ENCODE data around the gene KIRREL3.

KIRREL3 gene

GRCh38 chr11:127000291-127000968 is at the start of gene KIRREL3:
Gene KIRREL3 (minus strand): TSS chr11:127000770.
- no peak for DNase-seq

GRCh38 chr11:127050186-127050585 is 49.6 kb upstream of the KIRREL3 start:
- DNase-seq, result no peak

- DNase-seq, result no peak
Measured at GRCh38 chr11:127049486-127049885, 48.9 kb upstream of the KIRREL3 start.

DNA sequence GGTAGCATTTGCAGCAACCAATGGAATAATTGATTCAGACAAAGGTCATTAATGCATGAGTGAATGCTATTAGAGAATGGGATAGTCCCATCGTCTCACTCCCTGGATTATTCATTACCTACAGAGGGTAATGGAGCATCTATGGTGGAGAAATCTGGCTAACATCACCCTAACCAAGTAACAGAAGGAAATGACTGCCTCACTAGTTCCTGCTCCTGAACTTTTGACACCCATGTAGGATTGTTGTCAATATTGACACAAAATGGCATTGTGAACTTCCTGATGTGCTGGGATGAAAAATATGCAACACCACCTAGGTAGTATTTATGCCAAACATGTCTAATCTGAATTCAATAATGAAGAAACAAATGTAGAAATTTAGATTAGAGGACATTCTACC is 44.0 kb upstream of the KIRREL3 start:
- DNase-seq, result no peak

DNA sequence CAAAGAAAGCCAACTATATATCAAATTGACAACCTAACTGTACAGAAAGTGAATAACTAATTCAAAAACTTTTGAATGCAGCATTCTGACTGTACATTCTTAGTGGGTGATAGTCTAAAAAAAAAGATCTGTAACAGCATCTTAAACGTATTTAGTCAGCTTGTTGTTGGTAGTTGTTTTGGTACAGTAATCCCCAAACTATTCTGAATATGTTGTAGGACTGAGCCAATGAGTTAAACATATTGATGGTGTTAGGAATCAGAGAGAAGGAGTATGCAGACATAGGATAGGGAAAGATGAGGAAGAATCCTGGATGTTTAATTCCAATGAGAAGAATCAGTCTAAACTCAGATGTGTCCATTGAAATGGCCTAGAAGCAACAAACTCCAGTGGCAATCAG is 41.9 kb upstream of the KIRREL3 start:
- DNase-seq, result no peak

GRCh38 chr11:127039591-127039990 is 39.0 kb upstream of the KIRREL3 start:
- no peak for DNase-seq

- DNase-seq, result no peak
Measured at GRCh38 chr11:127037596-127037995, 37.0 kb upstream of the KIRREL3 start.

DNA sequence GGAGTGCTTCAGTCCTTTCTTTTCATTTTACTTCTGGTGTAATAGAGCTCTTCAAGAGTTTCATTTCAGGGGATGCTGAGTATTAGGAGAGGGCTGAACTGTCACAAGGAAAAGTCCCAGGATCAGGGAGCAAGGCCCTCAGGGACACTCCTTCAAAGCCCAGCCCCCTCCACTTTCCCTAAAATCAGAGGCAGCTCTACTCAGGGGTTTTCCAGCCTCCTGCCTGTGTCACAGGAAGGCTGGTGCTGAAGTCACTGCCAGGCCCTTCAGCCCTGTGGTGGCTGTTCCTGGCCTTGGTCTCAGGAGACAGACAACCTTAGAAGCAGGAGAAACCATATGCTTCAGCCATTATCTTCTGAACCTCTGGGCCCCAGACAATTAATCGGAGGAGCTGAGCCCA is 36.4 kb upstream of the KIRREL3 start:
- no peak for DNase-seq

DNA sequence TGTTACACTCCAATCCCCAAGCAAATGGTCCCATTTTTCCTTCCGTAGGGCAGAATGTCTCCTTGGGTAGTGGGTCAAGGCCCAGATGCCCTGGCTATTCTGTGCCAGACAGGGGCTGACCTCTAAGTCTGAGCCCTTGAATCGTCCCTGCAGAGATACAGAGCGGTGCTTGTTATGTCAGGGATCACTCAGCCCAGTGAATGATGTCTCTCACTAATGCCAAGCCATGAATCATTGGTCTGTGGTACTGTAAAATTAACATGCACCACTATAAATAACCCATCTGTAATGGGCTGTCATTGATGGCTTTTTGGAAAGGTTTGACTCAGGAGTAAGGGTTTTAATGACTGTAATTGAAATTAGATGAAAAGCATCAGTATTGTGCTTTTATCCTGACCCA is 35.3 kb upstream of the KIRREL3 start:
- DNase-seq, result no peak

GRCh38 chr11:127034973-127035372 is 34.4 kb upstream of the KIRREL3 start:
- no peak for DNase-seq

DNA sequence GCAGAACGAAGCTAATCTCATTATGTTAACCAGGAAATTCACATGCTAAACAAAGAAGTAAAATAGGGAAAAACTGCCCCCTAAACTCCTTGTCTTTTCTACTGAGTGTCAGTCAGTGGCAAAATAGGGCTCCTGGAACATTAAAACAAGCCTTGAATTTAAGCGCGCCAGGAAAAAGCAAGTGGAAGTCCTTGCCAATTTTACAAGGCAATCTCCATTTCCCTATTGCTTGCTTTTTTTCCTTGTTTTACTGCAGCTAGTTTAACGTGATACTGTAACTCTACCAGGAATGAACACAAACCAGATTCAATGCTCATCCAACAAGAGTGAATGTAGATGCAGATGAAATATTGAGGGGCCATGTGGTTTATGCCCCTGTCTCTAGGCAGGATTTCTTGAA is 28.1 kb upstream of the KIRREL3 start:
- no peak for DNase-seq

DNA sequence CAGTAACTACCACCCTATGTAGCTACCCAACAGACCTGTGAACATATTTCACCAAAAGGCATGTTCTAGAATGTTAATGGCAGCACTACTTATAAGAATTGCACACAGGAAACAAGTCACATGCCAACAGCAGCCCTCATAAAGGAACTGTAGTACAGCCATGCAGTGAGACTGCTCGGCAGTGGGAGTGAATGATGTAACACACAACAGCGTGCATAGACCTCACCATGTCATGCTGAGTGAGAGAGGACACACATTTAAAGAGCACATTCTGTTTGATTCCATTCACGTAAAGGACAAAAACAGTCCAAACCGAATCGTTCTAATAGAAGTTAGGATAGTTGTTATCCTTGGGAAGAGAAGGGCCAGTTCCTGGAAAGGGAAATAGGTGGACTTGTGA is 27.2 kb upstream of the KIRREL3 start:
- DNase-seq, result no peak

- DNase-seq, result no peak
Measured at GRCh38 chr11:127027000-127027399, 26.4 kb upstream of the KIRREL3 start.

DNA sequence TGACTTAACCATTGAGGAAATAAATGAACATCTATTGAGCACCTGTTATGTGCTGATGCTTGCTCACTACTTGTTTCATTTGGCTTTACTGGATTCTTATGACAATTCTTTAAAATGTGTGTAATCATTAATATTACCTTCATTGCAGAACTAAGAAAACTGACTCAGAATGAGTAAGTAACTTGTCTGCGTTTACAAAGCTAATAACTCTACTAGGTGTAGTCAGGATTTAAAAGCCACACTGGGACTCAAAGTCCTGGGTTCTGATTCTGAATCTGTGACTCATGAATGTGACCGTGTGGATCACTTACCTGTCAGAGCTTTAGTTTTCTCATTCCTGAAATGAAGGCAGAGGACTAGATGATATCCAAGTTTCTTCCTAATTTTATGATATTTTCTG is 23.4 kb upstream of the KIRREL3 start:
- DNase-seq, result no peak

- DNase-seq, result no peak
Measured at GRCh38 chr11:127018683-127019279, 18.2 kb upstream of the KIRREL3 start.

- no peak for DNase-seq
Measured at GRCh38 chr11:127017482-127017881, 16.9 kb upstream of the KIRREL3 start.

GRCh38 chr11:127013550-127013949 is 13.0 kb upstream of the KIRREL3 start:
- no peak for DNase-seq

DNA sequence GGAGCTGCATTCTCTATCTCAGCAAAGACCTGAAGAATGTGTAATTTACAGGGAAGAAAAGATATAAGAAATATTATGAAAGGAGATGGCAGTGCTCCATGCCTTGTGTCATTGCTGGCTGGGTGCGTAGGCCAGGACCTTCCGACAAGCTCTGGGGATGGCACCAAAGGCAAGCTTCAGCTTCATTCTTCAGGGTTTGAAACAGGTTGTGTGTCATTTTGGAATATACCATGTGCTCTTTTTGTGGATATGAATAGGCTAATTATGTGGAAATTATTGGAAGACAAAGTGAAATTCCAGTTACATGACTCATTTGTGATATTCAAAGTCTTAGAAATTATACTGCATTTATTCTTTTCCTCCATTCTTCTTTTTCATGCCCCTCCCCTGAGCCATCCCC is 5.7 kb upstream of the KIRREL3 start:
- DNase-seq, result no peak

- DNase-seq, result no peak
Measured at GRCh38 chr11:127003260-127003981, 2.9 kb upstream of the KIRREL3 start.

DNA sequence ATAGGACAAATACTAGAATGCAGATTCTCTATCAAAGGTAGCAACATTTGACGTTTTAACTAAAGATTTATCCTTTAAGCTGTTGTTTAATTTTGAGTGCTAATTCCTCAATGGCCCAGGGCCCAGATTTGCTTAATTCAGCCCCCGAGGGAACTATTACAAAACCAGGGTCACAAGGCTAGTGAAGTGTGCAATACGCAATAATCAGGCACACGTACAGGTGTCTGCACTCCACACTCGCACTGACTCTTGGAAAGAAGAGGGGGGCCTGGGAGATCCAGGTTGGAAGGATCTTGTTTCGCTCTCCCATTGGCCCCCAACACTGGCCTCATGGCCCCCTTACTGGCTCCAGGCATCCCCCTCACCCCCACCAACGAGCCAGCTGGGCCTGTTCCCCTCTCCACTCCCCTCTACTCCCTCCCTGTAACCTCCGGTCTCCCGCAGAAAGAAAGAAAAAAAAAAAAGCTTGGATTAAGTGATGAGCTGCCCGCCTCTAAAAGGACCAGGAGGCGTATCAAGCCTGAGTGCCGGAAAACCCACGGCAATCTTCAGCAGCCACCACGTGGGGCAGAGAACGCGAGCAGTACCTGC is 2.2 kb upstream of the KIRREL3 start:
- no peak for DNase-seq

DNA sequence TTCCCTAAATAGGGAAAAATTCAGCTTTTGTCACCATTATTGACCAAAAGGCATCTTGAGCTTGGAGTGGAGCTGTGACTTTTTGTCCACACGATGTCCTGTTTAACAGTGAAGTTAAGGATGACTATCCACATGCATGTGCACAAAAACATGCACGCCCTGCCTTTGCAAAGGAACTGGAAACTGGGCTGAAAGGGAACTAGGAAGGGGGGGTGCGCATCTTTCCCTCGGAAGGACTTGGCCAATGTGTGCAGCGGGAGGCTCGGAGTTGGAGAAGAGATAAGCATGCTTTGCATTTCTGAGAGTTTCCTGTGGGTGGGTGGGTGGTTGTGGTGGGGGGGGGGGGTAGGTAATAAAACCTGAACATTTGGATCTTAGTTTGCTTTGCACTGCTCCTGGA is 411 bp upstream of the KIRREL3 start:
- DNase-seq, result no peak

- DNase-seq, result no peak
Measured at GRCh38 chr11:126999366-126999765, 1.2 kb downstream of the KIRREL3 start.

- DNase-seq, result no peak
Measured at GRCh38 chr11:126997641-126998040, 2.9 kb downstream of the KIRREL3 start.

DNA sequence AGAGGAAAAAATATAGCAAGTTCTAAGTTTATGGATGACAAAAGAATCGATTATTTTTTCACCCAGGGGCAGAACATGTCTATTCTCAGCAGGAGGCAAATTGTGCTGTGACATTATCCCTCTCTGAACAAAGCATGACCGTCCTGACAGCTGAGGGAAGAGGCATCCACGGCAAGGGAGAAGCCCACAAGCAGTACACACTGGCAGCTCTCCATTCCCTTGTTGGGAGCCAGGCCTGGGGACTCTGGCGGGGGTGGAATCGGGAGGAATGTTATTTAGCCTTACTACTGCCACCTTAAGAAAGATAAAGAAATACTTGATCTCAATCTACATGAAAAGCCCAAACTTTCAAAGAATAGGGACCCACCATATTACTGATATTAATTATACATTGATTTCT is 3.4 kb downstream of the KIRREL3 start:
- DNase-seq, result no peak
